Transverse colon (tissue), 4 donors: ENCODE measurements around the gene FBXW9. TPM values are rescaled to one million over a fixed set of nuclear protein-coding genes. Genes with fewer than 3 reads are reported as not detected.

Experiments
- DNase-seq: peaks from one replicate; pipeline ENCODE4 v3.0.0-alpha.2; 2019
- H3K27ac ChIP-seq, 4 donors: fragments of 200-600 bp; sonication (generic); 2 replicates each; pipeline ENCODE4 v1.5.1; 2016 to 2018; ENCODE audit warnings: inconsistent platforms in 4 of 4
- H3K27me3 ChIP-seq: fragments of 200-600 bp; sonication (generic); 2 replicates; pipeline ENCODE4 v1.5.1; 2017; ENCODE audit warnings: inconsistent platforms
- H3K36me3 ChIP-seq, 4 donors: fragments of 200-600 bp; sonication (generic); 2 replicates each; pipeline ENCODE4 v1.5.1; 2017 to 2019; ENCODE audit warnings: inconsistent platforms in 4 of 4
- H3K4me1 ChIP-seq, 4 donors: fragments of 200-600 bp; sonication (generic); 2 replicates each; pipeline ENCODE4 v1.5.1; 2017 to 2020; ENCODE audit warnings: inconsistent platforms in 4 of 4
- H3K4me3 ChIP-seq, 4 donors: fragments of 200-600 bp; sonication (generic); 1 replicate in 1 of 4; 2 replicates in 3 of 4; pipeline versions ENCODE4 v1.5.1 to v1.6.1; 2017 to 2019; ENCODE audit warnings: inconsistent platforms in 4 of 4
- H3K9me3 ChIP-seq, 2 donors: fragments of 200-600 bp; sonication (generic); 2 replicates each; pipeline ENCODE4 v1.5.1; 2017 to 2019; ENCODE audit warnings: inconsistent platforms in 2 of 2
- EP300 ChIP-seq: sonication (generic); formaldehyde crosslinking; IDR thresholded peaks from one replicate; pipeline ENCODE4 v1.6.1; 2017; ENCODE audit warnings: antibody characterized with exemption, low read depth
- POLR2A ChIP-seq: fragments of 450-650 bp; IDR thresholded peaks from one replicate; pipeline ENCODE4 v1.6.1; 2016; ENCODE audit warnings: antibody characterized with exemption, mild to moderate bottlenecking, moderate library complexity
- POLR2AphosphoS5 ChIP-seq, 3 donors: sonication (generic); formaldehyde crosslinking; IDR thresholded peaks; one replicate each; pipeline ENCODE4 v1.6.1; 2016; ENCODE audit warnings: antibody characterized with exemption in 3 of 3
- WGBS, 2 donors: methylation state at CpG; one replicate each; pipeline ENCODE4 v1.1.5; 2018; ENCODE audit warnings: low coverage in 1 of 2; 5-methylcytosine and 5-hydroxymethylcytosine counted together
- in situ Hi-C, 4 donors: fragments of 200-750 bp; cut with MboI; loops; one replicate each; pipeline versions ENCODE4 v1.15.0 to v1.15.1; 2017; ENCODE audit warnings: low sequenced_read_pairs in 3 of 4, low pct_ligation_motif_present in 1 of 4, low pct_unique_long_range_greater_than_20kb in 1 of 4
- intact Hi-C: fragments of 100-400 bp; cut with DNase I; formaldehyde crosslinking; loops from one replicate; pipeline ENCODE4 v1.15.1; 2023; ENCODE audit warnings: low total_unique reads
- total RNA-seq, 4 donors: library from RNA; depleted of rRNA; stranded (reverse); fragments of >200 nt; gene quantifications; one replicate each; pipeline ENCODE4 v1.1.0, GENCODE V29; 2016
- TF ChIP-seq, protein P1 (sequence below), 5 experiments: fragments of 200-600 bp in 3 of 5; fragments of 450-650 bp in 2 of 5; sonication (generic) in 3 of 5; IDR thresholded peaks; 1 replicate in 2 of 5; 2 replicates in 3 of 5; pipeline ENCODE4 v1.5.1; 2016 to 2017; ENCODE audit warnings: antibody characterized with exemption in 5 of 5, inconsistent platforms in 3 of 5, mild to moderate bottlenecking in 2 of 5, moderate library complexity in 1 of 5

Gene FBXW9
- total RNA-seq, 4 donors from 2014 or later: 3.2 to 8.1 (median 4.9) TPM

DNA sequence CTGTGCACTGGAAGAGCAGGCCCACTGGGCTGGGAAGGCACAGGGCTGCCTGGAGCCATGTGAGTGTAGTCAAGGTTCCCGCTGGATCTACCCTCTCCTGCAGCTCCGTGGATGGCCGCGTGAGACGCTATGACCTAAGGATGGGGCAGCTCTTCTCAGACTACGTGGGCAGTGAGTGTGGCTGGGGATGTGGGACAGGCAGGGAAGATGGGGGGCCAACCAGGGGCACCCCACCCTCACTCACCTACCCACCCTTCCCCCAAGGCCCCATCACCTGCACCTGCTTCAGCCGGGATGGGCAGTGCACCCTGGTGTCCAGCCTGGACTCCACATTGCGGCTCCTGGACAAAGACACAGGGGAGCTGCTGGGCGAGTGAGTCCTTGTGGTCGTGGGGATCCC is 23.7 kb downstream of the FBXW9 start:
- no peak for TF ChIP-seq POLR2AphosphoS5 (IDR thresholded peaks at IDR 0.05)
- TF ChIP-seq, protein P1, sequence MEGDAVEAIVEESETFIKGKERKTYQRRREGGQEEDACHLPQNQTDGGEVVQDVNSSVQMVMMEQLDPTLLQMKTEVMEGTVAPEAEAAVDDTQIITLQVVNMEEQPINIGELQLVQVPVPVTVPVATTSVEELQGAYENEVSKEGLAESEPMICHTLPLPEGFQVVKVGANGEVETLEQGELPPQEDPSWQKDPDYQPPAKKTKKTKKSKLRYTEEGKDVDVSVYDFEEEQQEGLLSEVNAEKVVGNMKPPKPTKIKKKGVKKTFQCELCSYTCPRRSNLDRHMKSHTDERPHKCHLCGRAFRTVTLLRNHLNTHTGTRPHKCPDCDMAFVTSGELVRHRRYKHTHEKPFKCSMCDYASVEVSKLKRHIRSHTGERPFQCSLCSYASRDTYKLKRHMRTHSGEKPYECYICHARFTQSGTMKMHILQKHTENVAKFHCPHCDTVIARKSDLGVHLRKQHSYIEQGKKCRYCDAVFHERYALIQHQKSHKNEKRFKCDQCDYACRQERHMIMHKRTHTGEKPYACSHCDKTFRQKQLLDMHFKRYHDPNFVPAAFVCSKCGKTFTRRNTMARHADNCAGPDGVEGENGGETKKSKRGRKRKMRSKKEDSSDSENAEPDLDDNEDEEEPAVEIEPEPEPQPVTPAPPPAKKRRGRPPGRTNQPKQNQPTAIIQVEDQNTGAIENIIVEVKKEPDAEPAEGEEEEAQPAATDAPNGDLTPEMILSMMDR (IDR thresholded peaks at IDR 0.05): no peak
- TF ChIP-seq EP300: no peak
- TF ChIP-seq POLR2A: no peak
- WGBS, 2 donors: 89% methylated on average over 8 of the region's 10 CpGs; no CpG with 5 or more reads in 1 of the 2 donors
- H3K9me3 ChIP-seq: no peaks in the 10 kb centered on the region
- intact Hi-C loops (loop anchor here (5.0 to 10.0 kb wide), 2 partner anchors 98 to 515 kb away; partner anchors contain the start of gene ZNF625), in situ Hi-C loops (loop anchor here in 3 of 4 donors (10.0 kb wide), 1 partner anchor 108 kb away; no protein-coding TSS in a partner anchor)
- H3K27ac ChIP-seq: no peak overlapping the region
- no peaks in the 10 kb centered on the region for H3K27me3 ChIP-seq
- DNase-seq: no peak
- no peak overlapping the region for H3K4me3 ChIP-seq
- peaks cover 0 to 26% (median 12%) of the 10 kb centered on the region in 4 donors for H3K36me3 ChIP-seq
- H3K4me1 ChIP-seq: peaks cover 17 to 29% (median 22%) of the 10 kb centered on the region in 4 donors

DNA sequence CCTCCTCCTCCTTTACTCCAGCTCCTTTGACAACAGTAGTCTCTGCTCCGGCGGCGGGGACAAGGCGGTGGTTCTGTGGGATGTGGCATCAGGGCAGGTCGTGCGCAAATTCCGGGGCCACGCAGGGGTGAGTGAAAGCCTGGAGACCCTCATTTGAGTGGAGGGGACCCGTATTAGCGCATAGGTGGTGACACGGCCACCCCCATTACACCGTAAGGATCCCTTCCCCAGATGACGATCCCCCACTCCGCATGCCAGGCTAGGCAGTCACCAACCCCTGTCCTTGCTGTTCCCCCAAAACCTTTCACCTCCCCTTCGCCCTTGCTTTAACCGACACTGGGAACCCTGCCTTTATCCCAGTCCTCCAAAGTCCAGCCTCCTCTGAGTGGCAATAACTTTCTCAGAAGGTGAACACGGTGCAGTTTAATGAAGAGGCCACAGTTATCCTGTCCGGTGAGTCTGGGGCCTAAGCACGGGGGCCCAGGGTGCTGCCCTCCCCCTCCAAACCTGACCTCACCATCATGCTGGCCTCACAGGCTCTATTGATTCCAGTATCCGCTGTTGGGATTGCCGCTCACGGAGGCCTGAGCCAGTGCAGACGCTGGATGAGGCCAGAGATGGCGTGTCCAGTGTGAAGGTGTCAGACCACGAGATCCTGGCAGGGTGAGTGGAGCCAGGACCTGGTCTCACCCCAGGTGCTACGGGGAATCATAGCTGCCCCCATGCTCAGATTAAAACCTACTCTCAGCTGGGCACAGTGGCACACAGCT is 26.1 kb downstream of the FBXW9 start:
- no peak for DNase-seq
- Histone ChIP-seq H3K4me1 (peaks cover 19 to 43% (median 36%) of the 10 kb centered on the region in 4 donors), H3K4me3 (peak overlapping the region; percentile 66 to 90 (median 72)), H3K27ac (peak overlapping the region; percentile 90 to 95 (median 92)), H3K27me3 (no peaks in the 10 kb centered on the region), H3K36me3 (peaks cover 0 to 16% (median 6%) of the 10 kb centered on the region in 4 donors), H3K9me3 (no peaks in the 10 kb centered on the region)
- in situ Hi-C loops (loop anchor here in 3 of 4 donors (10.0 kb wide), 1 partner anchor 106 kb away; no protein-coding TSS in a partner anchor), intact Hi-C loops (loop anchor here (5.0 to 10.0 kb wide), 2 partner anchors 96 to 513 kb away; partner anchors contain the start of gene ZNF625)
- TF ChIP-seq POLR2AphosphoS5 (IDR thresholded peaks at IDR 0.05): no peak
- TF ChIP-seq, protein P1 (IDR thresholded peaks at IDR 0.05): no peak
- no peak for TF ChIP-seq POLR2A
- TF ChIP-seq EP300: no peak
- WGBS, 2 donors: 32 to 50% methylated on average over 2 to 19 of the region's 26 CpGs

DNA sequence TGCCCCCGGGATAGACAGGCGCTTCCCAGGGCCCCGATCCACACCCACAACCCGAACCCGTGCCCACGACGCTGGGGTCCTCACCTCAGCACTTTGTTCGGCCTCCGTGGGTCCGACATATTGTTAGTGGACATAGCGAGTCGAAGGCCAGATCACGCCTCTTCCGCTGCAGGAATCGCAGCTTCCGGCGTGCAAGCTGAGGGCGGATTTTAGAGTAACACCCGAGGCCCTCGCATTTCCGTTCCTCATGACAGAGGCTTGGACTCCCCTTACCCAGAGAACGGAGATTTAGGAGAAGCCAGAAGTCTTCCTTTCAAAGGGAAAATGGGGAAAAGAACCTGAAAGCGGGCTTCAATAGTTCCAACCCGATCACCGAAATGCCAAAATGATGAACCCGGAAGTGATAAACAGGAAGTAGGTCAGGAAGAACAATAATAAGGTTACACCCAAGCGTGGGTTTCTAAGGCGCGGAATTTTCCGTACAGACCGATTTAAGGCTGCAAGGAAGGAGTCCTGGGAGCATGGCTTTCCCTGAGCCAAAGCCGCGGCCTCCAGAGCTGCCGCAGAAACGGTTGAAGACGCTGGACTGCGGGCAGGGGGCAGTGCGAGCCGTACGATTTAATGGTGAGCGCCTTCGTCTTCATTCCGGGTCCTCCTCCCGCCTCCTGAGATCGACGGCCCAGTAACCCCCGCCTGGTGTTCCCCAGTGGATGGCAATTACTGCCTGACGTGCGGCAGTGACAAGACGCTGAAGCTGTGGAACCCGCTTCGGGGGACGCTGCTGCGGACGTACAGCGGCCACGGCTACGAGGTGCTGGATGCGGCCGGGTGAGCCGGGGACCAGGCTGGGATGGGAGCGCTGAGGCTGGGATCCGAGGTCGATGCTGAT is 26.9 kb downstream of the FBXW9 start:
- Histone ChIP-seq H3K4me3 (peak overlapping the region; percentile 66 to 90 (median 72)), H3K27me3 (no peaks in the 10 kb centered on the region), H3K36me3 (peaks cover 0 to 9% (median 2%) of the 10 kb centered on the region in 4 donors), H3K27ac (peak overlapping the region; percentile 90 to 95 (median 92)), H3K9me3 (no peaks in the 10 kb centered on the region), H3K4me1 (peaks cover 19 to 45% (median 36%) of the 10 kb centered on the region in 4 donors)
- 0% methylated on average over 9 to 55 of the region's 64 CpGs for WGBS, 2 donors
- in situ Hi-C loops (loop anchor here in 3 of 4 donors (10.0 kb wide), 1 partner anchor 105 kb away; no protein-coding TSS in a partner anchor), intact Hi-C loops (loop anchor here (5.0 to 10.0 kb wide), 2 partner anchors 95 to 512 kb away; partner anchors contain the start of gene ZNF625)
- TF ChIP-seq, protein P1 (IDR thresholded peaks at IDR 0.05): peak in 1 of 5 experiments; percentile 13
- TF ChIP-seq POLR2AphosphoS5 (IDR thresholded peaks at IDR 0.05) (peak in 2 of 3 donors; percentile 53 to 65), POLR2A (peak; percentile 47), EP300 (no peak)
- DNase-seq: peak; percentile 81
